ENCODE measurements around the gene CHD5. TPM values are rescaled to one million over a fixed set of nuclear protein-coding genes. Genes with fewer than 3 reads are reported as not detected.

Gene CHD5
- polyA plus RNA-seq, 1 donor from 2014 or later = 22.0 TPM

GRCh38 chr1:6102532-6102845 lies 77.6 kb downstream of the CHD5 start:
- Histone ChIP-seq H3K9ac (ENCODE audit: low read length) (no peak overlapping the region), H3K79me2 (replicated peaks; ENCODE audit: insufficient read depth, low read length) (no peaks in the 10 kb centered on the region), H3K27ac (ENCODE audit: low read length) (no peak overlapping the region), H3K36me3 (ENCODE audit: insufficient read depth, low read length) (no peaks in the 10 kb centered on the region), H3K27me3 (ENCODE audit: insufficient read depth, low read depth, low read length) (no peaks in the 10 kb centered on the region), H3K9me2 (ENCODE audit: insufficient read depth, low read length) (no peaks in the 10 kb centered on the region), H3K9me3 (ENCODE audit: low read length) (no peaks in the 10 kb centered on the region), H3F3A (ENCODE audit: insufficient read depth, low read length, poor library complexity, severe bottlenecking) (no peaks in the 10 kb centered on the region), H3K4me3 (ENCODE audit: low read length) (no peak overlapping the region), H3K4me2 (ENCODE audit: low read length) (no peak overlapping the region), H4K20me1 (ENCODE audit: insufficient read depth) (no peaks in the 10 kb centered on the region), H2AFZ (ENCODE audit: low read depth, low read length) (no peak overlapping the region)
- TF ChIP-seq RAD21 (conservative IDR thresholded peaks at IDR 0.05) (no peak), TAF1 (IDR thresholded peaks at IDR 0.05; ENCODE audit: low read depth) (no peak), POLR2AphosphoS5 (IDR thresholded peaks at IDR 0.05) (no peak), CTCF (IDR thresholded peaks at IDR 0.05; ENCODE audit: poor library complexity, severe bottlenecking) (no peak), EP300 (conservative IDR thresholded peaks at IDR 0.05; ENCODE audit: poor library complexity, severe bottlenecking) (no peak), SMC3 (conservative IDR thresholded peaks at IDR 0.05; ENCODE audit: poor library complexity) (no peak), REST (IDR thresholded peaks at IDR 0.05; ENCODE audit: borderline replicate concordance) (no peak), MXI1 (conservative IDR thresholded peaks at IDR 0.05; ENCODE audit: poor library complexity, severe bottlenecking) (no peak), EZH2 (IDR thresholded peaks at IDR 0.05; ENCODE audit: borderline replicate concordance, insufficient read depth, low read length, poor library complexity, severe bottlenecking) (no peak)

GRCh38 chr1:6101826-6102531 lies 78.1 kb downstream of the CHD5 start:
- H2AFZ ChIP-seq (ENCODE audit: low read depth, low read length) = no peak overlapping the region
- H3K4me2 ChIP-seq (ENCODE audit: low read length) = no peak overlapping the region
- no peaks in the 10 kb centered on the region for H3K9me3 ChIP-seq (ENCODE audit: low read length)
- H3K9ac ChIP-seq (ENCODE audit: low read length) = no peak overlapping the region
- H3F3A ChIP-seq (ENCODE audit: insufficient read depth, low read length, poor library complexity, severe bottlenecking) = no peaks in the 10 kb centered on the region
- H3K79me2 ChIP-seq (replicated peaks; ENCODE audit: insufficient read depth, low read length) = no peaks in the 10 kb centered on the region
- TF ChIP-seq REST (IDR thresholded peaks at IDR 0.05; ENCODE audit: borderline replicate concordance) (no peak), RAD21 (conservative IDR thresholded peaks at IDR 0.05) (no peak), CTCF (IDR thresholded peaks at IDR 0.05; ENCODE audit: poor library complexity, severe bottlenecking) (no peak), EP300 (conservative IDR thresholded peaks at IDR 0.05; ENCODE audit: poor library complexity, severe bottlenecking) (no peak), MXI1 (conservative IDR thresholded peaks at IDR 0.05; ENCODE audit: poor library complexity, severe bottlenecking) (no peak), SMC3 (conservative IDR thresholded peaks at IDR 0.05; ENCODE audit: poor library complexity) (no peak), POLR2AphosphoS5 (IDR thresholded peaks at IDR 0.05) (no peak)
- no peak overlapping the region for H3K4me3 ChIP-seq (ENCODE audit: low read length)
- no peaks in the 10 kb centered on the region for H3K27me3 ChIP-seq (ENCODE audit: insufficient read depth, low read depth, low read length)
- H3K36me3 ChIP-seq (ENCODE audit: insufficient read depth, low read length) = no peaks in the 10 kb centered on the region
- no peak overlapping the region for H3K27ac ChIP-seq (ENCODE audit: low read length)
- H4K20me1 ChIP-seq (ENCODE audit: insufficient read depth) = no peaks in the 10 kb centered on the region
- H3K9me2 ChIP-seq (ENCODE audit: insufficient read depth, low read length) = no peaks in the 10 kb centered on the region

All from neural cell (in vitro differentiated cells).